K562 (cell line): ENCODE measurements around the gene MMP28. TPM values are rescaled to one million over a fixed set of nuclear protein-coding genes. Genes with fewer than 3 reads are reported as not detected.

Source experiments
- ATAC-seq: fragments of 200-7000 bp; cut with Tn5 transposase; 3 replicates; pipeline ENCODE4 v1.9.1; 2020; ENCODE audit warnings: moderate library complexity
- BruUV-seq: library from RNA; stranded (reverse); fragments of 400-500 nt; replicated peaks from 2 replicates; lab custom pipeline; 2021; lab: Mats Ljungman, UMichigan
- CTCF ChIA-PET: fragments of 300-600 bp; formaldehyde crosslinking; extraction: SDS; loops from one replicate; lab custom pipeline; 2021; ENCODE audit warnings: low intra/inter-chr PET ratio; lab: Yijun Ruan, JAX
- POLR2A ChIA-PET: fragments of 300-600, 350-650 bp; sonication (Branson Sonifier 250); formaldehyde crosslinking; extraction: SDS; loops from one replicate; lab custom pipeline; 2021; ENCODE audit warnings: antibody characterized with exemption, inconsistent platforms; lab: Yijun Ruan, JAX
- DNase-seq, 4 experiments: peaks; one replicate each; pipeline versions ENCODE4 v3.0.0 to v3.0.0-alpha.2; 2011 to 2018; ENCODE audit warnings: low spot score in 3 of 4, mixed read lengths in 3 of 4; ENCODE audit errors: extremely low read depth in 1 of 4
- FAIRE-seq: peaks from 2 replicates; lab custom pipeline; 2011; peaks lifted over from hg19 to GRCh38; lab: Jason Lieb, UNC
- H2AFZ ChIP-seq: 2 replicates; pipeline ENCODE4 v1.6.0; 2011; ENCODE audit warnings: low read depth, low read length, control low read depth, inconsistent platforms
- H3K27ac ChIP-seq: fragments of 200-600 bp; 3 replicates; pipeline ENCODE4 v1.8.0; 2011; ENCODE audit warnings: low read depth, mild to moderate bottlenecking, control low read depth, inconsistent platforms, low read length, moderate library complexity, mixed read lengths; ENCODE audit errors: extremely low read depth
- H3K27me3 ChIP-seq, 2 experiments: fragments of 300-600 bp in 1 of 2; 2 replicates in 1 of 2; 3 replicates in 1 of 2; pipeline versions ENCODE4 v1.6.0 to v1.8.0; 2011; ENCODE audit warnings: inconsistent platforms in 2 of 2, low read length in 2 of 2, mild to moderate bottlenecking in 1 of 2, mixed read lengths in 1 of 2, moderate library complexity in 1 of 2; ENCODE audit not compliant: control insufficient read depth in 2 of 2, insufficient read depth in 2 of 2
- H3K36me3 ChIP-seq: fragments of 300-600 bp; 3 replicates; pipeline ENCODE4 v1.8.0; 2011; ENCODE audit warnings: mild to moderate bottlenecking, low read length, inconsistent platforms; ENCODE audit not compliant: control insufficient read depth, insufficient read depth
- H3K4me1 ChIP-seq, 2 experiments: fragments of 200-600 bp in 1 of 2; replicated peaks in 1 of 2; 2 replicates in 1 of 2; 3 replicates in 1 of 2; pipeline versions ENCODE4 v1.5.1 to v1.8.0; 2011; ENCODE audit warnings: inconsistent platforms in 2 of 2, low read length in 2 of 2, mild to moderate bottlenecking in 1 of 2, mixed read lengths in 1 of 2, moderate library complexity in 1 of 2; ENCODE audit not compliant: control insufficient read depth in 2 of 2, insufficient read depth in 2 of 2
- H3K4me2 ChIP-seq: 2 replicates; pipeline ENCODE4 v1.6.1; 2011; ENCODE audit warnings: low read length, control low read depth, inconsistent platforms, mixed read lengths; ENCODE audit not compliant: insufficient read depth
- H3K4me3 ChIP-seq: fragments of 200-600 bp; sonication (generic), shearing (Covaris generic); 2 replicates; pipeline ENCODE4 v1.5.1; 2016; ENCODE audit warnings: control low read depth, inconsistent platforms
- H3K79me2 ChIP-seq: fragments of 200-600 bp; 3 replicates; pipeline ENCODE4 v1.8.0; 2011; ENCODE audit warnings: low read length, inconsistent platforms; ENCODE audit not compliant: control insufficient read depth, insufficient read depth
- H3K9ac ChIP-seq, 2 experiments: 2 replicates each; pipeline versions ENCODE4 v1.6.0 to v1.6.1; 2011; ENCODE audit warnings: low read depth in 2 of 2, low read length in 2 of 2, control low read depth in 1 of 2, inconsistent platforms in 1 of 2, mild to moderate bottlenecking in 1 of 2, mixed read lengths in 1 of 2; ENCODE audit not compliant: insufficient read depth in 1 of 2
- H3K9me1 ChIP-seq: one replicate; pipeline ENCODE4 v1.6.0; 2011; ENCODE audit warnings: inconsistent platforms, mild to moderate bottlenecking, low read length, moderate library complexity; ENCODE audit not compliant: control insufficient read depth, insufficient read depth
- H3K9me3 ChIP-seq: replicated peaks from 2 replicates; pipeline ENCODE4 v1.5.1; 2011; ENCODE audit warnings: low read depth, low read length, inconsistent platforms; ENCODE audit not compliant: control insufficient read depth, insufficient read depth
- H4K20me1 ChIP-seq: replicated peaks from 2 replicates; pipeline ENCODE4 v1.6.1; 2011; ENCODE audit warnings: low read length, inconsistent platforms, mixed read lengths; ENCODE audit not compliant: control insufficient read depth, insufficient read depth
- CGGBP1 ChIP-seq: fragments of 250-450 bp; sonication (Bioruptor Pico); IDR thresholded peaks from 2 replicates; pipeline ENCODE4 v1.9.0; 2021; ENCODE audit warnings: mild to moderate bottlenecking
- GATA2 ChIP-seq: sonication (generic); formaldehyde crosslinking; IDR thresholded peaks from 2 replicates; pipeline ENCODE4 v1.4.0; 2020; ENCODE audit warnings: mild to moderate bottlenecking, missing genetic modification reagents
- HMG20A ChIP-seq: fragments of 450-650 bp; formaldehyde crosslinking; conservative IDR thresholded peaks from 2 replicates; pipeline ENCODE4 v1.4.0; 2020; ENCODE audit warnings: mild to moderate bottlenecking, mixed read lengths
- MTA2 ChIP-seq: fragments of 450-650 bp; IDR thresholded peaks from 2 replicates; pipeline ENCODE4 v1.6.1; 2016; ENCODE audit warnings: low read depth
- NONO ChIP-seq, 2 experiments: fragments of 200-400 bp in 1 of 2; fragments of 450-650 bp in 1 of 2; formaldehyde crosslinking in 1 of 2; IDR thresholded peaks; 2 replicates each; pipeline ENCODE4 v1.6.1; 2017; ENCODE audit warnings: low read depth in 2 of 2, mild to moderate bottlenecking in 2 of 2, moderate library complexity in 2 of 2, low read length in 1 of 2
- PHF20 ChIP-seq: fragments of 450-650 bp; IDR thresholded peaks from 2 replicates; pipeline ENCODE4 v1.6.1; 2018; ENCODE audit not compliant: partially characterized antibody
- TFE3 ChIP-seq: fragments of 450-650 bp; formaldehyde crosslinking; IDR thresholded peaks from 2 replicates; pipeline ENCODE4 v1.4.0; 2020; ENCODE audit warnings: mild to moderate bottlenecking, mixed read lengths
- WGBS: fragments of 100-300 bp; shearing (Covaris generic); methylation state at CpG from one replicate; pipeline ENCODE4 v1.1.6; 2016; ENCODE audit warnings: low coverage, mixed read lengths; ENCODE audit not compliant: insufficient coverage; ENCODE audit errors: missing lambda C conversion rate; 5-methylcytosine and 5-hydroxymethylcytosine counted together
- in situ Hi-C: fragments of 300-500 bp; cut with MboI; formaldehyde crosslinking; loops from 4 replicates; pipeline ENCODE4 v1.15.0; 2018; ENCODE audit warnings: inconsistent platforms, mixed read lengths
- intact Hi-C: fragments of 100-400 bp; cut with micrococcal nuclease; formaldehyde crosslinking; loops from 2 replicates; pipeline ENCODE4 v1.14.2; 2022
- polyA plus RNA-seq, 8 experiments: library from polyadenylated mRNA; depleted of rRNA in 4 of 8; stranded (reverse) in 5 of 8; unstranded in 3 of 8; fragments of >200 nt; fragmentation: Nextera tagmentation in 2 of 8; fragmentation: Illumina TruSeq in 1 of 8; extraction: Ambion mirVana in 2 of 8; extraction: Trizol in 1 of 8; gene quantifications; 2 replicates each; pipeline versions ENCODE4 v1.2.1 to v1.2.3, GENCODE V29; 2011 to 2014; ENCODE audit warnings: inconsistent platforms in 1 of 8, missing spikeins in 1 of 8
- total RNA-seq, 7 experiments: library from RNA; depleted of rRNA in 6 of 7; stranded (reverse); fragments of >200 nt in 6 of 7; fragmentation: Illumina TruSeq in 2 of 7; extraction: Trizol in 2 of 7; gene quantifications; 2 replicates each; pipeline versions ENCODE4 v1.2.1 to v1.2.3, GENCODE V29; 2011 to 2021; ENCODE audit warnings: low replicate concordance in 1 of 7
- TF ChIP-seq, protein P1 (sequence below), 2 experiments: fragments of 450-650 bp in 1 of 2; sonication (generic) in 1 of 2; formaldehyde crosslinking in 1 of 2; IDR thresholded peaks in 1 of 2; conservative IDR thresholded peaks in 1 of 2; 2 replicates each; pipeline versions ENCODE4 v1.6.1 to v1.8.1; 2016 to 2023; ENCODE audit warnings: mild to moderate bottlenecking in 2 of 2, moderate library complexity in 2 of 2, inconsistent platforms in 1 of 2, missing genetic modification reagents in 1 of 2

MMP28 gene
- total and polyA plus RNA-seq, 9 of the 15 experiments (the other 6 are each of a cell fraction or from before 2014, with no cell fraction given), result not detected

GRCh38 chr17:35761601-35762000 lies 33.8 kb downstream of the MMP28 start:
- Histone ChIP-seq H3K9me3 (no peaks in the 10 kb centered on the region), H2AFZ (no peak overlapping the region), H3K4me1 (peaks cover 0 to 15% of the 10 kb centered on the region in 2 experiments; a peak in 3 of 5 replicates), H3K79me2 (no peaks in the 10 kb centered on the region), H3K9ac (no peak overlapping the region), H3K9me1 (peaks cover 3% of the 10 kb centered on the region), H3K36me3 (no peaks in the 10 kb centered on the region), H3K27me3 (peaks cover 19 to 51% of the 10 kb centered on the region in 2 experiments; a peak in 4 of 5 replicates), H4K20me1 (no peaks in the 10 kb centered on the region), H3K27ac (no peak overlapping the region), H3K4me3 (no peak overlapping the region), H3K4me2 (no peak overlapping the region)
- POLR2A ChIA-PET, result interaction anchor here (0.6 kb wide), 1 partner anchor 52 kb away, joined by 3 read pairs; no protein-coding TSS in a partner anchor
- in situ Hi-C loops, result no loop called here
- WGBS, result 8% methylated on average over 5 of the region's 5 CpGs
- FAIRE-seq, result no peak
- ATAC-seq, result no peak
- CTCF ChIA-PET, result no interaction called here
- no peak for DNase-seq
- TF ChIP-seq CGGBP1, result no peak
- intact Hi-C loops, result loop anchor here (10.0 kb wide), 1 partner anchor 183 kb away; the partner anchor contains the start of gene LYZL6
- no TSS peak for BruUV-seq

DNA sequence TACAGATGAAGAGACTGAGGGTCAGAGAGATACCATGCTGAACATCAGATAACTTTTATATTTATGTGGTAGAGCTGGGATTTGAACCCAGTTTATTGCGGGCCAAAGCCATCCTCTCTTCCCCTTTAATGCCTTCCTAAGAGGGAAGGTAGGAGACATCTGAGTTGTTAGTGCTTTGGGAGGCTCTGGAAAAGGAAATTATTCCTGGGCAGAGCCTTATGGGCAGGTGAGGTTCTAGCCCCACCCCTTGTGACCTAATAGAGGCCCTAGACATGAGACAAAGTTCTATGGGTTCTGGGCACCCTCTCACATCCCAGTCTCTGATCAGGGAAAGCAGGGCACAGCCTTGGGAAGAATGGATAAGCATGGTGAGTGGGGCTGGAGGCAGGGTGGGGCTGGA lies 34.9 kb downstream of the MMP28 start, which contains the start of gene C17orf50:
C17orf50 (plus strand) TSS at position 301 of the 400 bp plus-strand sequence; CDS start at position 356, 55 bp downstream.
- 0% methylated on average over 1 of the region's 1 CpG for WGBS
- in situ Hi-C loops (no loop called here), intact Hi-C loops (loop anchor here (10.0 kb wide), 1 partner anchor 184 kb away; the partner anchor contains the start of gene LYZL6)
- ChIA-PET CTCF (interaction anchor here (0.6 kb wide), 1 partner anchor 185 kb away, joined by 3 read pairs; no protein-coding TSS in a partner anchor), POLR2A (interaction anchor here (0.7 to 0.8 kb wide), 2 partner anchors 10 to 56 kb away, joined by 3 read pairs; no protein-coding TSS in a partner anchor)
- no TSS peak for BruUV-seq
- ATAC-seq (no peak), DNase-seq (no peak), FAIRE-seq (no peak)
- Histone ChIP-seq H2AFZ (no peak within 1 kb of the TSS), H3K4me2 (no peak within 1 kb of the TSS), H3K4me1 (peaks cover 0 to 12% of the 10 kb centered on the region in 2 experiments; a peak in 3 of 5 replicates), H3K27me3 (peaks cover 12 to 41% of the 10 kb centered on the region in 2 experiments; a peak in 4 of 5 replicates), H3K9ac (no peak within 1 kb of the TSS), H3K9me3 (no peaks in the 10 kb centered on the region), H3K4me3 (no peak within 1 kb of the TSS), H3K79me2 (no peaks in the 10 kb centered on the region), H3K27ac (no peak within 1 kb of the TSS), H3K9me1 (no peaks in the 10 kb centered on the region), H3K36me3 (no peaks in the 10 kb centered on the region), H4K20me1 (no peaks in the 10 kb centered on the region)
- TF ChIP-seq PHF20, result no peak
- no peak for TF ChIP-seq GATA2 (CRISPR knock-in tag)
- TF ChIP-seq MTA2, result no peak
- TF ChIP-seq, protein P1, sequence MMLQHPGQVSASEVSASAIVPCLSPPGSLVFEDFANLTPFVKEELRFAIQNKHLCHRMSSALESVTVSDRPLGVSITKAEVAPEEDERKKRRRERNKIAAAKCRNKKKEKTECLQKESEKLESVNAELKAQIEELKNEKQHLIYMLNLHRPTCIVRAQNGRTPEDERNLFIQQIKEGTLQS (IDR thresholded peaks at IDR 0.05), result no peak
- TF ChIP-seq, protein P1 (CRISPR knock-in tag; conservative IDR thresholded peaks at IDR 0.05), result no peak
- no peak for TF ChIP-seq HMG20A (CRISPR knock-in tag)
- no peak for TF ChIP-seq NONO (IDR thresholded peaks at IDR 0.05; ENCODE audit: low read depth in 2 of 2, low read length in 1 of 2)
- no peak for TF ChIP-seq TFE3
